K562 (cell line): Measurements from ENCODE around the gene ALDH5A1.

Source experiments
- ETS1 ChIP-seq: conservative IDR thresholded peaks from 2 replicates; pipeline ENCODE4 v1.6.1; 2011; ENCODE audit warnings: low read depth, mild to moderate bottlenecking, low read length; ENCODE audit not compliant: control insufficient read depth
- EZH2 ChIP-seq: IDR thresholded peaks from 2 replicates; pipeline ENCODE4 v1.6.1; 2012; ENCODE audit warnings: low read depth, mild to moderate bottlenecking, inconsistent platforms, low read length, borderline replicate concordance
- NCOR1 ChIP-seq: fragments of 450-650 bp; IDR thresholded peaks from 2 replicates; pipeline ENCODE4 v1.6.1; 2016; ENCODE audit warnings: mild to moderate bottlenecking, moderate library complexity
- POLR2A ChIP-seq: fragments of 450-650 bp; conservative IDR thresholded peaks from 2 replicates; pipeline ENCODE4 v1.6.1; 2016
- U2AF1 ChIP-seq: fragments of 200-400 bp; formaldehyde crosslinking; optimal IDR thresholded peaks from 2 replicates; pipeline ENCODE3; 2017; ENCODE audit warnings: mild to moderate bottlenecking, low read depth, low read length, moderate library complexity
- ZKSCAN8 ChIP-seq: fragments of 200-800 bp; sonication (Bioruptor generic); IDR thresholded peaks from 2 replicates; pipeline ENCODE4 v1.6.1; 2016; ENCODE audit warnings: missing genetic modification characterization, missing compliant biosample characterization
- ZNF511 ChIP-seq: sonication (generic); formaldehyde crosslinking; IDR thresholded peaks from 2 replicates; pipeline ENCODE4 v1.8.0; 2022; ENCODE audit warnings: mild to moderate bottlenecking, missing genetic modification reagents
- TF ChIP-seq, protein P1 (sequence below): sonication (generic); formaldehyde crosslinking; IDR thresholded peaks from 2 replicates; pipeline ENCODE4 v1.8.0; 2022; ENCODE audit warnings: mild to moderate bottlenecking, missing genetic modification reagents

- no peak for TF ChIP-seq NCOR1
- TF ChIP-seq ETS1: no peak
- TF ChIP-seq U2AF1: no peak
- TF ChIP-seq ZNF511 (CRISPR knock-in tag): no peak
- TF ChIP-seq, protein P1, sequence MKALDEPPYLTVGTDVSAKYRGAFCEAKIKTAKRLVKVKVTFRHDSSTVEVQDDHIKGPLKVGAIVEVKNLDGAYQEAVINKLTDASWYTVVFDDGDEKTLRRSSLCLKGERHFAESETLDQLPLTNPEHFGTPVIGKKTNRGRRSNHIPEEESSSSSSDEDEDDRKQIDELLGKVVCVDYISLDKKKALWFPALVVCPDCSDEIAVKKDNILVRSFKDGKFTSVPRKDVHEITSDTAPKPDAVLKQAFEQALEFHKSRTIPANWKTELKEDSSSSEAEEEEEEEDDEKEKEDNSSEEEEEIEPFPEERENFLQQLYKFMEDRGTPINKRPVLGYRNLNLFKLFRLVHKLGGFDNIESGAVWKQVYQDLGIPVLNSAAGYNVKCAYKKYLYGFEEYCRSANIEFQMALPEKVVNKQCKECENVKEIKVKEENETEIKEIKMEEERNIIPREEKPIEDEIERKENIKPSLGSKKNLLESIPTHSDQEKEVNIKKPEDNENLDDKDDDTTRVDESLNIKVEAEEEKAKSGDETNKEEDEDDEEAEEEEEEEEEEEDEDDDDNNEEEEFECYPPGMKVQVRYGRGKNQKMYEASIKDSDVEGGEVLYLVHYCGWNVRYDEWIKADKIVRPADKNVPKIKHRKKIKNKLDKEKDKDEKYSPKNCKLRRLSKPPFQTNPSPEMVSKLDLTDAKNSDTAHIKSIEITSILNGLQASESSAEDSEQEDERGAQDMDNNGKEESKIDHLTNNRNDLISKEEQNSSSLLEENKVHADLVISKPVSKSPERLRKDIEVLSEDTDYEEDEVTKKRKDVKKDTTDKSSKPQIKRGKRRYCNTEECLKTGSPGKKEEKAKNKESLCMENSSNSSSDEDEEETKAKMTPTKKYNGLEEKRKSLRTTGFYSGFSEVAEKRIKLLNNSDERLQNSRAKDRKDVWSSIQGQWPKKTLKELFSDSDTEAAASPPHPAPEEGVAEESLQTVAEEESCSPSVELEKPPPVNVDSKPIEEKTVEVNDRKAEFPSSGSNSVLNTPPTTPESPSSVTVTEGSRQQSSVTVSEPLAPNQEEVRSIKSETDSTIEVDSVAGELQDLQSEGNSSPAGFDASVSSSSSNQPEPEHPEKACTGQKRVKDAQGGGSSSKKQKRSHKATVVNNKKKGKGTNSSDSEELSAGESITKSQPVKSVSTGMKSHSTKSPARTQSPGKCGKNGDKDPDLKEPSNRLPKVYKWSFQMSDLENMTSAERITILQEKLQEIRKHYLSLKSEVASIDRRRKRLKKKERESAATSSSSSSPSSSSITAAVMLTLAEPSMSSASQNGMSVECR (CRISPR knock-in tag): no peak
- no peak for TF ChIP-seq POLR2A
- no peak for TF ChIP-seq EZH2
- TF ChIP-seq ZKSCAN8: no peak
These were observed 39.7 kb upstream of the ALDH5A1 start for GRCh38 chr6:24455061-24455460.
